ENCODE data around the gene PALM.
"Not testable (repeated sequence)": the region's sequence is repeated elsewhere in the genome, so short reads cannot be mapped to it uniquely, and the experiment has no call there.

Gene PALM

DNA sequence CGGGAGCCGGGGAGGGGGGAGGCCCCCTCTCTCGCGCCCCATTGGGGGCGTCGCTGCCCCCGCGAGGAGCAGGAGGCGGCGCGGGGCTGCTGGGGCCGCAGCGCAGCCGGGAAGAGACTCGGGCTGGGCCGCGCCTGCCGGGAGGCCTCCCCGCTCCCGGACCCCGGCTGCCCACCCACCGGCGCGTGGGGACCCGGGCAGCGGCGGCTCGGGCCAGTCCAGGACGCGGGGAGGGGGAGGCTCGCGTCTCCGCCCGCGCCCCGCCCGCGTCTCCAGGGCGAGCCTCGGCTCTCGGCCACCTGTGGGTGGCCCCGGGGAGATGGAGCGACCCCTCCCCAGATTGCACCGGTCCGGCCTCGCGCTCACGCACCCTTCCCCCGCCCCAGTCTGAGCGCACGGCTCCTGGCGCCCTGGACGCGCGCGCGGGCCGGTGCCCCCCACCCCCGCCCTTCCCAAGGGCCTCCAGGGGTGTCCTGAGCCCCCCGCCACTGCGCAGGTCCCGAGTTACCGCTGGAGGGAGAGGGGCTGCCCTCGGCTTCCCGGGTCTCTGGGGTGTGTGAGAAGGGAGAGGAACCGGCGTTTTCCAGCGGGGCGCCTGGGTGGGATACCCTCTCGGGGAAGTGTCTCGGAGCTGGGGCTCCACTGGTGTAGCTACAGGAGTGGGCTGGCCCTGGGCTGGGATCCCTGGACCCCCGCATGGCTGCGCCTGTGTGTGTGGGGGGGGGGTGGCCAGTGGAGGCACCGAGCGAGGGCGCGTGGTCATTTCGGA is 645 bp downstream of the PALM start:
- no peak for DNase-seq

DNA sequence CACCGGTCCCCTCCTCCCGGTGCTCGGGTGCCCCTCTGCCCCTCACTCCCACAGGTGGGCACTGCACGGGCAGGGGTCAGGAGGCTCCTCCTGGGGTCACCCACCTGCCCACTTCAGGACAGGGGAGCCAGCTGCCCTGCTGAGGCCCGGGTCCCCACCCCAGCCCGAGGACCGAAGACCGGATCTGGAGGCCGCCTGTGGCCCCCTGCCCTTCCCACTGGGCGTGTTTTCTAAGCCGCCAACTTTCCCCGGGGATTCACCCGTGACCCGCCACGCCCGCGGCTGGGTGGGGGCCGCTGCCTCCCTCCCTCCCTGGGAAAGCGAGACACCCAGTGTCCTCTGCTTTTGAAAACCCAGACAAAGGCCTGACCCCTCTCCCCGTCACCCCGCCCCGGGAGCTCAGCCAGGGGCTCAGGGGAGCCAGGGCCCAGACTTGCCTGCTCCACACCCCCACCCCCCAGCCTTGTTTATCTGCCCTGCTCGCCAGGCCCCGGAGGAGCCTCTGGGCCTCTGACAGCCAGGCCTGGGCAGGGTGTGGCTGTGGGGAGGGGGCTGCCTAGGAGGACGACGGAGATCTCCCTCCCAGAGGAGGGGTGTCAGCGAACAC is 1.3 kb downstream of the PALM start:
- no peak for DNase-seq

GRCh38 chr19:710767-711166 is 2.0 kb downstream of the PALM start:
- DNase-seq: no peak

- no peak for DNase-seq
These were observed 2.5 kb downstream of the PALM start for GRCh38 chr19:711254-711653.

DNA sequence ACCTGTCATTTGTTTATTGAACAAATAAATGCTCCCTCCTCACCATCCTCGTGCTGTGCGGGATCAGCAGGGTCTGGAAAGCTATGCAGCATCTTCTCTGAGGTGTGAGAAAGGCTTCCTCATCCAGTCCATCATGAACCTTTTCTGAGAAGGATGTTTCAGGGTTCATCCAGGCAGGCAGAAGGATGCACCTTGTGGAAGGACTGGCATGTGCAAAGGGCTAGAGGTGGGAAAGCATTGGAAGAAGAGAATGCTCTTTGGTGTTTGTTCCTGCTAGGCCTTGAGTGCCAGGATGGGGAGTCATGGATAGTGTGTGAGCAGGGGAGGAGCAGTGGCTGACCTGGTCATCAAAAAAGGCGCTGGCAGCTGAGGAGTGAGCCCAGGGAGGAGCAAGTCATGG is 6.6 kb downstream of the PALM start:
- no peak for DNase-seq

GRCh38 chr19:718251-718951 is 9.7 kb downstream of the PALM start:
- no peak for DNase-seq

- DNase-seq: no peak
These were observed 10.3 kb downstream of the PALM start for GRCh38 chr19:718991-719512.

- DNase-seq: no peak
These were observed 11.1 kb downstream of the PALM start for GRCh38 chr19:719636-720344.

DNA sequence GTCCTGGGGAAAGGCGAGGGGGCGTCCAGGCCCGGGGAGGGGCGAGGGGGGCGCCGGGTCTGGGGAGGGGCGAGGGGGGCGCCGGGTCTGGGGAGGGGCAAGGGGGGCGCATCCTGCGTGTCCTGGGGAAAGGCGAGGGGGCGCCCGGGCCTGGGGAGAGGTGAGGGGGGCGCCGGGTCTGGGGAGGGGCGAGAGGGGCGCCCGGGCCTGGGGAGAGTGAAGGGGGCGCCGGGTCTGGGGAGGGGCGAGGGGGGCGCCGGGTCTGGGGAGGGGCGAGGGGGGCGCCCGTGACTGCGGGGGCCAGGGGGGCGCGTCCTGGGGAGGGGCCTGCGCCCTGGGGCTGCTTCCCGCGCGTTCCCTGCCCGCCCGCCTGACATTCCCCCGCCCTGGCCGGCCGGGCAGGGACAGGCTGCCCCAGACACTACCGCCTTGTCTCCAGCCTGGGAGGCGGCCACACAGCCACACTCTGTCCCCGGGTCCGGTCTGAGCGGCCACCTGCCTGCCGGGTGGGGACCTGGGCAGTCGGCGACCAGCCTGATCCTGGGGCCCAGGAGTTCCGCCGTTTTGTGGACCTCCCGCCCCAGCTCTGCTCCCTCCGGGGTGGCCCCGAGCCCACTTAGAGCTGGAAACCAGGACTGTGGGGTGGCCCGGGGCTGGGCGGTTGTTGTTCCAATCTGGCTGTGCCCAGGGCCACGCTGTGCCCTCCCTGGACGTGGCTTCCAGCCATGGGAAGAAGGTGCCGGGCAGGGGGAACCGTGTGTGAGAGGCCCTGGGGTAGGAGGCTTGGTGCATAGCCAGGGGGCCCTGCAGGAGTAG is 11.8 kb downstream of the PALM start:
- no peak for DNase-seq

DNA sequence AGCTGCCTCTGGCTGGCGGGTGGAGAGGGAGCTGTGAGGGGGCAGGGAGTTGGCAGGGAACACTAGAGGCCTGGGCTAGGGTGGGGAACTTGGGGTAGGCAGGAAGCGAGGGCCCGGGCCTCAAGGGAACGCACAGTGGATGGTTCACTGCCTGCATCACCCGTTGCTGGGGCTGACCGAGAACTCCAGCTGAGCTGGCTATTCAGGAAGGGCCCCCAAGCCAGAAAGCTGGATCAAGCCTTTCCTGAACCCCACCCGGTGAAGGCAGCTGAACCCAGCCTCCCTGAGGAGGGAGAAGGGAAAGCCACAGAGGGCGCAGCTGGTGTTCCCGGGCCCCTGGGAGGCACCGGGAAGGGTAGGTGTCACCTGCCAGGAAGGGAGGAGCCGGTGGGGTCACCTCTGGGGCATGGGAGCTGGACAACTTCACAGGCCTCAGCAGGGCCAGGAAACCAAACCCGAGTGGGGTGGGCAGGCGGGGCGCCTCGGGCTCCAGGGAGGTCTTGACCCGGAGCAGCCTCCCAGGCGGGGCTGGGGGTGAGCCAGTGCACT is 13.9 kb downstream of the PALM start:
- no peak for DNase-seq

DNA sequence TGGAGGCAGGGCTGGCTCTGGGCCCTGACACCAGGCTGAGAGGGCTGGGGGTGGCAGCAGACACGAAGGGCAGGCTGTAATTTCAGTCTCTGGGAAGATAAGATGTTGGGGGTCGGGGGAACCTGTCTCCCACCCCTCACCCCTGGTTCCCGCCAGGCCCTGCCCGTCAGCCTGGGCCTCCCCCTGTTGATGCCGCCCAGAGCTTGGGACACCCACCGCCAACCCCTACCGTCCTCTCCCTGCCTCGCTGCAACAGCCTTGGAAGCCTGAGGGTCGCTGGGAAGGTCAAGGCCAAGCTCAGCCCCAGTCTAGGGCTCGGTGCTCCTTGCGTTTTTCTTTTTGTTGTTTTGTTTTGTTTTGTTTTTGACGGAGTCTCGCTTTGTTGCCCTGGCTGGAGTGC is 14.5 kb downstream of the PALM start:
- DNase-seq: no peak

DNA sequence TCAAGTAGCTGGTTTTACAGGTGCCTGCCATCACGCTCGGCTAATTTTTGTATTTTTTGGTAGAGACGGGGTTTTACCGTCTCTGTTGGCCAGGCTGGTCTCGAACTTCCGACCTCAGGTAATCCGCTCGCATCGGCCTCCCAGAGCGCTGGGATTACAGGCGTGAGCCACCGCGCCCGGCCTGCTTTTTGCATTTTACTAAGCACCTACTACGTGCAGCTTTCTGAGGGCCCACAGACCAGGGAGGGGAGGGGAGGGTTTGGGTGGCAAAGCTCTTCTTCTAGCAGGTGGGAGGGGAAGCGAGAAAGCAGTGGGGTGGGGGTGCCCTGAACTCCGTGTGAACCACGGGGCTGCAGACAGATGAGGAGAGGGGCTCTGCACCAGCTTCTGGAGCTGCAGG is 15.0 kb downstream of the PALM start:
- DNase-seq: no peak

GRCh38 chr19:725461-726089 is 16.8 kb downstream of the PALM start:
- no peak for DNase-seq

- no peak for DNase-seq
These were observed 18.5 kb downstream of the PALM start for GRCh38 chr19:726993-727956.

- no peak for DNase-seq
These were observed 19.3 kb downstream of the PALM start for GRCh38 chr19:728011-728410.

GRCh38 chr19:729564-729963 is 20.8 kb downstream of the PALM start:
- not testable (repeated sequence) for DNase-seq

DNA sequence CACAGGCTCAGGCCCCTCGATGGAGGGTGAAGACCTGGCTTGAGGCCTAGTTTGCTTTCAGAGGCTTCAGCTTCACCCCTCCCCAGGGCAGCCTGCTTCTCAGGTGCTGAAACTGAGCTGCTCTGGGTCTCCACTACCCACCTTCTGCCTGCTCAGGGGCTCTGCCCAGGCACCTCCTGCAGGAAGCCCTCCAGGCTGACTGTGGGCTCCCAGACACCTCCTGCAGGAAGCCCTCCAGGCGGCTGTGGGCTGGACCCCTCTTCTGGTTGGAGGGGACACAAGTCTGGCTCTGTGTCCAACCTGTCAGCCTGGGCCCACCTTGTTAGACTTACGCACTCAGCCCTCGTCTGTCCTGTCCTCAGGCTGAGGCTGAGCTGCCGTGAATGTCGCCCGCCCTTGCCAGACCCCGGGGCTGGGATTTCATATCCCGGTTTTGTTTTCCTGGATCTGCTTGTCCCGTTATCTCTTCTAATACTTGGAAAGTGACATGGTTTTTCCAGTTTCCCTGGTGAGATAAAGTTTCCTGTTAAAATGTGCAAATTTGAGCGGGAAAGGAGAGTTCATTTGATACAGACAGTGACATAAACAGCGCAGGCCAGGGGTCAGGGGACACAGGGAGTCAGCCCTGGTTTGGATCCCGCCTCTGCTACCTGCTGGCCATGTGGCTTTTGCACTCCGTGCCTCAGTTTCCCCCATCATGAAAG is 21.4 kb downstream of the PALM start:
- DNase-seq: no peak

- no peak for DNase-seq
These were observed 22.3 kb downstream of the PALM start for GRCh38 chr19:731000-731399.

Data from NCI-H446 treated with DMSO at 0.1 percent for 48 hours (cell line).